LNCaP clone FGC (cell line): ENCODE results near the gene FAM118A.
A peak's percentile ranks its signal among the peaks of the same experiment; 100 is the strongest.

Experiments used
- DNase-seq: peaks from one replicate; pipeline ENCODE4 v3.0.0-alpha.2; 2011; ENCODE audit warnings: low read depth
- H3K4me3 ChIP-seq: 2 replicates; pipeline ENCODE4 v1.5.1; 2011; ENCODE audit warnings: mild to moderate bottlenecking, low read depth, low read length, control low read depth
- CTCF ChIP-seq: IDR thresholded peaks from 2 replicates; pipeline ENCODE4 v1.5.1; 2012; ENCODE audit warnings: mild to moderate bottlenecking; ENCODE audit not compliant: control insufficient read depth, insufficient read depth; ENCODE audit errors: extremely low read depth

The FAM118A gene

GRCh38 chr22:45331486-45331885, 21.8 kb downstream of the FAM118A start:
- TF ChIP-seq CTCF, result no peak
- no peak overlapping the region for H3K4me3 ChIP-seq
- DNase-seq, result no peak

- TF ChIP-seq CTCF, result no peak
- H3K4me3 ChIP-seq, result no peak overlapping the region
- DNase-seq, result no peak
Measured at GRCh38 chr22:45332001-45332400, 22.3 kb downstream of the FAM118A start.

GRCh38 chr22:45334068-45334467, 24.3 kb downstream of the FAM118A start:
- no peak for TF ChIP-seq CTCF
- peak; percentile 88 for DNase-seq
- no peak overlapping the region for H3K4me3 ChIP-seq

- DNase-seq, result no peak
- H3K4me3 ChIP-seq, result no peak overlapping the region
- TF ChIP-seq CTCF, result no peak
Measured at GRCh38 chr22:45334528-45334927, 24.8 kb downstream of the FAM118A start.

- no peak overlapping the region for H3K4me3 ChIP-seq
- peak; percentile 85 for DNase-seq
- TF ChIP-seq CTCF, result peak; percentile 49
Measured at GRCh38 chr22:45335021-45335818, 25.5 kb downstream of the FAM118A start.

- TF ChIP-seq CTCF, result no peak
Measured at GRCh38 chr22:45335854-45336522, 26.3 kb downstream of the FAM118A start.

More at GRCh38 chr22:45335854-45336522, 26.3 kb downstream of the FAM118A start:
- peak; percentile 64 for DNase-seq
- 0 out of 2 replicates have a peak overlapping the region, but pooled peaks have one; percentile 3 for H3K4me3 ChIP-seq
